ENCODE data around the gene OR2A14. TPM values are rescaled to one million over a fixed set of nuclear protein-coding genes. Genes with fewer than 3 reads are reported as not detected.
"Not testable (repeated sequence)": the region's sequence is repeated elsewhere in the genome, so short reads cannot be mapped to it uniquely, and the experiment has no call there.

OR2A14 gene
- total RNA-seq, 1 donor from 2014 or later: not detected

DNA sequence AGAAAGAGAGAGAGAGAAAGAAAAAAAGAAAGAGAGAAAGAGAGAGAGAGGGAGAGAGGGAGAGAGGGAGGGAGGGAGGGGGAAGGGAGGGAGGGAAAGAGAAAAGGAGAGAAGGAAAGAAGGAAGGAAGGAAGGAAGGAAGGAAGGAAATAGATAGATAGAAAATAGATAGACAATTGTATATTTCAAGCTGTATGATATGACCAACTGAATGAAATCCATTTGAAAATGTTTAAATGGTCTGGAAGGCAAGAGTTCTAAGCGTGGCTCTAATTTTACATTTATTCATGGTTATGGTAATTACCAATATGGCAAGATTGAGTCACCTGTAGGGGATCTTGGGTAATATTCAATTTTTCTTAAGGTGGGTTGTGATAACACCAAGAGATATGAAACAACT is 35.9 kb downstream of the OR2A14 start:
- no peak for DNase-seq

DNA sequence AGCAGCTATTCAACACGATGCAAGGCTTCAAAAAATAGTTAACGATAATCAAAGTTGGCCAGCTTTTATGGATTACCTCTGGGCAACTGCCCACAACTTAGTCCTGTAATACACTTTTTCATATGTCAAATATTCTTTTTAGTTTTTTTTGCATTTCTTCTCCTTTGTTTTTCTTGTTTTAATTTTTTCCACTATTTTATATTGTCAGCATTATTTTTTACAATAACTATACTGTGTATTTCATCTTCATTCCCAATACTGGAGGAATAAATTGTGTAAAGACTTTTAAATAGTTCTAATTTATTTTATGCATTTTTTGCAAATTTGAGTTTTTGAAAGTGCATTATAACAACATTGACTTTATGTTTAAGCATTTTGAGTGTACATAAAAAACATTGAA is 41.8 kb downstream of the OR2A14 start:
- DNase-seq: no peak

DNA sequence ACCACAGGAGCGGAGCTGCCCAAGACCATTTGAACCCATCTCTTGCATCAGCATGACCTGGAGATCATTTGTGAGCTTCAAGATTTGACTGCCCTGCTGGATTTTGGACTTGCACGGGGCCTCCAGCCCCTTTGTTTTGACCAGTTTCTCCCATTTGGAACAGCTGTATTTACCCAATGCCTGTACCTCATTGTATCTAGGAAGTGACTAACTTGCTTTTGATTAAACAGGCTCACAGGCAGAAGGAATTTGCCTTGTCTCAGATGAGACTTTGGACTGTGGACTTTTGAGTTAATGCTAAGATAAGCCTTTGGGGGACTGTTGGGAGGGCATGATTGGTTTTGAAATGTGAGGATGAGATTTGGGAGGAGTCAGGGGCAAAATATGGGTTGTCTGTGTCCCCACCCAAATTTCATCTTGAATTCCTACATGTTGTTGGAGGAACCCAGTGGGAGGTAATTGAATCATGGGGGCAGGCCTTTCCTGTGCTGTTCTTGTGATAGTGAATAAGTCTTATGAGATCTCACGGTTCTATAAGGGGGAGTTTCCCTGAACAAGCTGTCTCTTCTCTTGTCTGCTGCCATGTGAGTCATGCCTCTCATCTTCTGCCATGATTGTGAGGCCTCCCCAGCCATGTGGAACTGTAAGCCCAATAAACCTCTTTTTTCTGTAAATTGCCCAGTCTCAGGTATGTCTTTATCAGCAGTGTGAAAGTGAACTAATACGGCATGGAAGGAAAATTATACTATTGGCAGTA is 48.8 kb downstream of the OR2A14 start:
- not testable (repeated sequence) for DNase-seq

DNA sequence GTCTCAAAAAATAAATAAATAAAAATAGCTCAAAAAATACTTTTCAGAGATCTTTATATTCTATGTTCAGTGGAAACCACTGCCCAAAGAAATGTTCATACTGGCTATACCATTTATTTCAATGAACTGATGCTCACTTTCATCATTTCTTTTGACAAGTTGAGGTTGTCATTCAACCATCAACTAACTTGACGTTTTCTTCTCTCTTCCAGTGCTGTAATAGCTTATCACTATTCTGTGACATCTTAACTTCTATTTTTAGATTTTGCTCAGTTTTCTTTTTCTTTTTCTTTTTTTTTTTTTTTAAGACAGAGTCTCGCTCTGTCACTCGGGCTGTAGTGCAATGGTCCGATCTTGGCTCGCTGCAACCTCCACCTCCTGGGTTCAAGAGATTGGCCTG is 51.6 kb downstream of the OR2A14 start:
- DNase-seq: no peak

DNA sequence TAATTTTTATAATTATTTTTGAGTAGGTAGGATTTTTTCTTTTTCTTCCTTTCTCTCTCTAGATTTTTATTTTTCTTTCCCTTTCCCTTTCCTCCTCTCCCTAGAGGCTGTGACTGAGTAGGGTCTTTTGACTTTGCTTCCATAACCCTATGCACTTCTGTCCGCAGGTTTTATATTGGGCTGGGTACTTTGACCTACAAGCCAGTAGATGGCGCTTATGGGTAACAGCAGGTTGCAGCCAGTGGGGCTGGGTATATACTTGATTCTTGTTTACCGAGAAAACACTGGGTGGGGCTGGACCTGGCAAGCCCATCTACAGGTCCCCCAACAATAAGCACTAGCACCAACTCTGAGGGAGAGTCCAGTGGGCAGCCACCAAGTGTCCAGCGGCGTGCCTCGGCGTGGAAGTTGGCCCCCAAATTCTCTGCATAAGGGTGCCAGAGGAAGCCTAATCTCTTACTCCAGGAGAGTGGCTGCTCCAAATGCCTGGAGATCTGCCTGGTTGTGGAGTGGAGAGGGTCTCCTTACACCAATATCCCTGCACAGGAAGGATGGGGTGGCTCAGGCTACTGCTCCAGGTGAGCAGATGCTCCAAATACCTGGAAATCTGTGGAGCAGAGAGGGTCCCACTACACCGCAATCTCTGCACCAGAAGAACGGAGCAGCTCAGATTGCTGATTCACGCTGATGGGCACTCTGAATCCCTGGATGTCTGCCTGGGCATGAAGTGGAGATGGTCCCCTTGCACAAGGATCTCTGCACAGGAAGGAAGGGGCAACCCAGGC is 55.6 kb downstream of the OR2A14 start:
- DNase-seq: not testable (repeated sequence)

DNA sequence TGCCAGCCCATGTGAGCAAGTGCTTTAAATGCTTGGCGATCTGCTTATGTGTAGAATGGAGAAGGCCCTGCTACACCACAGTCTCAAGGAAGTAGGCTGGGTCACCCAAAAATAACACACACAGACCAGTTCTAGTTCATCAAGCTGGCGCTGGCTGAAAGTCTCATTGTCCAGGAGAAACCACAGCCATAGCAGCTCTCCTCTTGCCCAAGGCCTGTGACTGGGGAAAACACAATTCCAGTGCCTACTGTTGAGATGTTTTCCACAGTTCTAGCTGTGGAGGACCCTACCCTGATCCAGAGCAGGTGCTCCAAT is 56.1 kb downstream of the OR2A14 start:
- not testable (repeated sequence) for DNase-seq

Small RNA genes within 50 kb of the gene (small RNA-seq; reads per million reads assigned to genes)
- gene OR2A41P: not detected

Other genes with a start within 250 kb of the OR2A14 start
- gene TCAF1, start 221.0 kb upstream of the OR2A14 start, total RNA-seq: 178 TPM
- not detected for gene OR2F2, start 187.9 kb upstream of the OR2A14 start, total RNA-seq
- not detected for gene OR2F1, start 168.3 kb upstream of the OR2A14 start, total RNA-seq
- gene OR6B1, start 122.9 kb upstream of the OR2A14 start, total RNA-seq: not detected
- gene OR2A5, start 74.2 kb upstream of the OR2A14 start, total RNA-seq: not detected
- gene OR2A25, start 53.4 kb upstream of the OR2A14 start, total RNA-seq: not detected
- gene OR2A12, start 36.9 kb upstream of the OR2A14 start, total RNA-seq: not detected
- gene OR2A2, start 13.6 kb upstream of the OR2A14 start, total RNA-seq: not detected
- 0.31 TPM for gene CTAGE4, start 60.3 kb downstream of the OR2A14 start, total RNA-seq
- 0.78 TPM for gene ARHGEF35, start 72.7 kb downstream of the OR2A14 start, total RNA-seq
- gene OR2A42, start 116.4 kb downstream of the OR2A14 start, total RNA-seq: not detected
- not detected for gene OR2A7, start 141.6 kb downstream of the OR2A14 start, total RNA-seq
- gene CTAGE8, start 146.1 kb downstream of the OR2A14 start, total RNA-seq: not detected
- gene OR2A1, start 189.2 kb downstream of the OR2A14 start, total RNA-seq: not detected
- gene ARHGEF5, start 232.2 kb downstream of the OR2A14 start, total RNA-seq: 1.4 TPM